DMS153 (cell line): ENCODE measurements around the gene OGFR.
A peak's percentile ranks its signal among the peaks of the same experiment; 100 is the strongest.

Experiments used
- DNase-seq: peaks from one replicate; lab custom pipeline; 2025; lab: John Stamatoyannopoulos, UW

The OGFR gene

GRCh38 chr20:62804627-62805154, at the start of gene OGFR:
OGFR (plus strand) TSS chr20:62804835; CDS start chr20:62804860, 25 bp downstream.
- DNase-seq, result no peak

GRCh38 chr20:62754991-62755356, 49.7 kb upstream of the OGFR start:
- DNase-seq, result no peak

DNA sequence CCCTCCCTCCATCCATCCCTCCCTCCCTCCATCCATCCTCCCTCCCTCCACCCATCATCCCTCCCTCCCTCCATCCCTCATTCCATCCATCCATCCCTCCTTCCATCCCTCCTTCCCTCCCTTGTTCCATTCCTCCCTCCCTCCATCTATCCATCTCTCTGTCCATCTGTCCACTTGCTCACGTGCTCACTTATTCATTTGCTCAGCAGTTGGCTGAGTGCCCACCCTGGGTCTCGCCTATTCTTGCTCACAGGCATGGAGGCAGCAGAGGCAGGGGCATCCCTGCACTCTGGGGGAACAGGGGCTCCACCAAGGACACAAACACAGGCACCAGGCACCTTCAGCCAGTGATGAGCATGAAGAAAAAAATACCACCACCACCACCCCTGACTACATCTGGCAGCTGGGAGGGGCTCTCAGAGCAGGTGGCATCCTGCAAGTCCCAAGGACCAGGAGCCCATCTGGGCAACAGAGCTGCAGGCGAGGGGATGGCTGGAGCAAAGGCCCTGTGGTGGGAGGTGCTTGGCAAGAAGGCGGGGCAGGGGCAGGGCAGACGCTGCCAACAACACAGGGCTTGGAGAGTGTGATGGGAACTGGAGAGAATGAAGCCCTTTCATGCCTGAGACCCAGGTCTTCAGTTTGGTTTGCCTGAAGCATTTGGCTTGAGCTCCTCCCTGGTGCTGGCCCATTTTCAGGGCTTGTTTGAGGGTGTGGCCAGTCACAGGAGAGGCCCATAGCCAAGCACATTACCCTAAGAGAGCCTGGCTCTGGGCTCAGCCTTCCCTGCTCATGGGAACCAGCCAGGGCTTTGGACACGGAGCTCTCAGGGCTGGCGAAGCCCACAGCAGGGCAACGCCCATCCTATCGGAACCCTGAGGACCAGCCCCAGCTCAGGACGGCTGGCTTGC, 48.6 kb upstream of the OGFR start:
- no peak for DNase-seq

- DNase-seq, result no peak
Measured at GRCh38 chr20:62758226-62758912, 46.3 kb upstream of the OGFR start.

- DNase-seq, result no peak
Measured at GRCh38 chr20:62759981-62760431, 44.6 kb upstream of the OGFR start.

DNA sequence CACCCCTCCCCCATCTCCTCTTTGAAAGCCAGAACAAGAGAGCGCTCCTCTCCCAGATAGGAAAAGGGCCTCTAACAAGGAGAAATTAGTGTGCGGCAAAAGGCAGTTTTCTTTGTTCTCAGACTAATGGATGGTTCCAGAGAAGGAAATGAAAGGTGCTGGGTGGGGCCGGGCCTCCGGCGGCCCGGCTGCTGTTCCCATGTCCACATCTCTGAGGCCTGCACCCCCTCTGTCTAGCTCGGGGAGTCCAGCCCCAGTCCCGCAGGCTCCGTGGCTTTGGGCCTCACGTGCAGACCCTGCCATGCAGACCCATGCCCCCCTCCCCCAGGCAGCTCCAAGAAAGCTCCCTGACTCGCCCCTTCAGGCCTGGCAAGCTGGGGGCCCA, 44.2 kb upstream of the OGFR start:
- DNase-seq, result no peak

DNA sequence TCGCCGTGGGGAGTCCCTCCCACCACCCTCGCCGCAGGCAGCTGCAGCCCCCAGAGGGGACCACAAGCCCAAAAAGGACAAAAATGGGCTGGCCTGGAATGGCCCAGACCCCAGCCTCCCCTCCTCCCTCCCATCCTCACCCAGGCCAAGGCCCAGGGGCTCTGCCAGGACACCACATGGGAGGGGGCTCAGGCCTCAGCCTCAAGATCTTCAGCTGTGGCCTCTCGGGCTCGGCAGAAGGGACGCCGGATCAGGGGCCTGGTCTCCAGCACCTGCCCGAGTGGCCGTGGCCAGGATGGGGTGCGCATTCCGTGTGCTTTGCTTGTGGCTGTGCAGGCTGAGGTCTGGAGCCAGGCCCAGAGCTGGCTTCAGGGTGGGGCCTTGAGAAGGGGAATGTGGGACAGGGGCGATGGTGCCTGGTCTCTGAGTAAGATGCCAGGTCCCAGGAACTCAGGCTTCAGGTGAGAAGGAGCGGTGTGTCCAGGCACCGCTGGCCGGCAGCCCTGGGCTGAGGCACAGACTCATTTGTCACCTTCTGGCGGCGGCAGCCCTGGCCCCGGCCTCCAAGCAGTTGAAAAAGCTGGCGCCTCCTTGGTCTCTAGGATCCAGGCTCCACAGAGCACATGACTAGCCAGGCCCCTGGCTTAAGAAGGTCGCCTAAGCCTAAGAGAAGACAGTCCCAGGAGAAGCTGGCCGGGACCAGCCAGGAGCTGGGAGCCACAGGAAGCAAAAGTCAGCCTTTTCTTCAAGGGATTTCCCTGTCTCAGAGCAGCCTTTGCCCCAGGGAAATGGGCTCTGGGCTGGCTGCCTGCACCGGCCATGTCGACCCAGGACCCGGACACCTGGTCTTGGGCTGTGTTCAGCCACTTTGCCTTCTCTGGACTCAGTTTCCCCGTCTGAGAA, 43.5 kb upstream of the OGFR start:
- DNase-seq, result no peak

GRCh38 chr20:62761759-62762131, 42.9 kb upstream of the OGFR start:
- DNase-seq, result no peak

DNA sequence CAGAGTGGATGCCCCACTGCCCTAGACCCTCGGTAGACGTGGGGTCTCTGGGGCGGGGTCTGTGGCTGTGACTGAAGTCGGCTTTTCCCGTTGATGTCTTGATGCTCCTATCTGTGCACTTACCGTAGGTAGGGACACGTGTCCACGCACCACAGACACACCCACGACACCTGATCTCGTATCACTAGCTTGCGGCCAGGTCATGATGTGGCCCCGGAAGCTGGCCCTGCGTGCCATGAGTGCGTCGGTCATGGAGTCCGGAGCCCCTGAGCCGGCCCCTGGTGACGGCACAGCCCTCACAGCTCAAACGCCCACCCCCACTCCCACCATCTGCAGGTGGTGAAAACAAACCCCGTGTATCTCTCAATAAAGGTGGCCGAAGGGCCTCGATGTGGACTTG, 42.3 kb upstream of the OGFR start:
- DNase-seq, result no peak

GRCh38 chr20:62762801-62763368, 41.8 kb upstream of the OGFR start:
- DNase-seq, result no peak

GRCh38 chr20:62763404-62763803, 41.2 kb upstream of the OGFR start:
- no peak for DNase-seq

GRCh38 chr20:62764156-62764935, 40.3 kb upstream of the OGFR start:
- no peak for DNase-seq

DNA sequence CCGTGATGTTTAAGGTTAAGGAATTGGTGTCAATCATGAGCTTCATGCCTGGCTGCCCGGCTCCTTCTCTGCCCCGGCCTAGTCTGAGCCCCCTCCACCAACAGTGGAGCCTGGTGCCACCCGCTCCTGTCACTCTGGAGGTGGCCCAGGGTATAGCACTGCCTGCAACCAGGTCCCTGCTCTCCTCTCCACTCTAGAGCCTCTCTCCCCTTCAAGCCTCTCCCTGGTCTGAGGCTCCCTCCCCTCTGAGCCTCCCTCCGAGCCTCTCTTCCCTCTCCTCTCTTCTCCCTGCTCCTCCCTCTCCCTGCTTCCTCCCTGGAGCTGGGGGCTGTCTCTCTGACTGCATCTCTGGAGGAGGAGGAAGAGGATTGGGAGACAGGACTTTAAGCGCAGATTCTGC, 39.6 kb upstream of the OGFR start:
- DNase-seq, result no peak

- DNase-seq, result no peak
Measured at GRCh38 chr20:62765432-62766070, 39.1 kb upstream of the OGFR start.

DNA sequence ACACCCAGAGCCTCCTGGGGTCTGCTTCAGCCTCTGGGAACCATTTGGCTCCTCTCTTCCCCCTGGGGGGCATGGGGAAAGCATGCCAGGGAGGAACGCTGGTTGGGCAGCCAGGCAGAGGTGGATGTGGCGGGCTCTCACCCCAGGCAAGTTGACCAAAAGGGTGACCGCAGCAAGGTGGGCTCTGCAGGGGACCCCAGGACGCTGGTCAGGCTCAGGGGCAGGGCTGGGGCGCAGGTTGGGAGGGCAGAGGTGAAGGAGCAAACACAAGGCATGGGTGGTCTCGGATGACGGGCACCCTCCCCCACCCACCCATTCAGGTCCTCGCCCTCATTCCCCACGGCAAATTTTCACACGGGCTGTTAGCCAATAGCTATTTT, 38.6 kb upstream of the OGFR start:
- DNase-seq, result no peak

DNA sequence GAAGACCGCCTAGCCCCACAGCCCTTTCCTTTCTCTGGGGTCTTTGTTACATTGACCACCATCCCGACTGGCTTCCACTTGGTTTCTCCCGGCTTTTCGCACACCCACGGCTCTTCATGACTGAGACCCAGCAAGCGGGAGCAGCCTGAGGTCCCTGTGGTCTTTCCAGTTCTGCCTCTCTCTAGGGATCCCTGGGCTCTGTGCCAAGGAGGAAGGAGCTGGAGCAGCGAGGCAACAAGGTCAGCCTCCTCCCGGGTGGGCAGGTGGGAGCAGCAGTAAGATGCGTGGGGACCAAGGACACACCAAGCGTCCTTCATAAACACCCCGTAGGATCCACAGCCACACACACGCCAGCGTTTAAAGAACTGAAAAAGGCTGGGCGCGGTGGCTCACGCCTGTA, 37.9 kb upstream of the OGFR start:
- peak; percentile 33 for DNase-seq

DNA sequence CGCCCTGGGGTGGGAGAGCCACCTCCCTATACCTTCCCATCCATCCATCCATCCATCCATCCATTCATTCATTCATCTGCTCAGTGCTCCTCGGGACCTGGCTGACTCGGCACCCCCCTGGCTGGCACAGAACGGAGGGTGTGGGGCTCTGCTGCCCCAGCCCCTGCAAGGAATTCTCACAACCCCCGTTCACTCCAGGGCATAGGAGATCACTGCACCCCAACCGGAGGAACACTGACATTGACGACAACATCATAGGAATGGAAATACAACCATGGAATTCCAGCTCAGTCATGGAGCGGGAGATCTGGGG, 36.4 kb upstream of the OGFR start:
- DNase-seq, result no peak

DNA sequence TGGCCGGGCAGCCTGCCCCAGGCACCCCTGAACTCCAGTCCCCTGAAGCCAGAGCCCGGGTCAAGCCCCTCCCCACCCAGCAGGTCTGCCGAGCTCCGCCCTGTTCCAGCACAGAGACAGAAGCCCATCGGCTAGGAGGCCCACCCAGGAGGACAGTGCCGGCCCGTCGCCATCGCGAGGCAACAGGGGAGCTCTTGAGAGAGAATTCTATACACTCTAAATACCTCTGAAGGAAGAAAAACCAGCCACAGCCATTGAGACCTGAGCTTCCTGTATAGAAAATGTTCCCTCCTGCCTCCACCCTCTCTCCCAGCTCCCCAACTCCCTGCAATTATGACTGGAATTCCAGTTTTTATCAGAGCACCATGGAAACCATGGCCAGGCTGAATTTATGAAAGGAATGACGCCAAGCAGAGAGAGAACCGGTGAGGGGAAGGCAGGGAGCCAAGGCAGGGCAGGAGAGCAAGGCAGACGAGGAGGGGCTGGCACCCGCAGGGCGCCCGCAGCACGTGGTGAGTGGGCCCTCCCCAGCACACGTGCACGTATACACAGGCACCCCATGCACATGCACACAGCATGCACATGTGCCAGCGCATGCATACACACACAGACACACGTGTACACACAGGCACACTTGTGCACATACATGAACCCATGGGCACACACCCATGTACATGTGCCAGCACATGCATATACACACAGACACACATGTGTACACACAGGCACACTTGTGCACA, 35.9 kb upstream of the OGFR start:
- no peak for DNase-seq

GRCh38 chr20:62769346-62770071, 35.1 kb upstream of the OGFR start:
- DNase-seq, result no peak
